Measurements from ENCODE around the gene LRRFIP1. TPM values are rescaled to one million over a fixed set of nuclear protein-coding genes. Genes with fewer than 3 reads are reported as not detected.
A peak's percentile ranks its signal among the peaks of the same experiment; 100 is the strongest.

LRRFIP1 gene
- total and polyA plus RNA-seq, 2 donors (not counting 3 experiments of a cell fraction or from before 2014, with no cell fraction given), result 39.2 to 179 TPM

GRCh38 chr2:237697586-237698357 is 70.4 kb downstream of the LRRFIP1 start:
- Histone ChIP-seq H3K4me2 (ENCODE audit: insufficient read depth, low read length) (peak overlapping the region; percentile 46), H3K4me1 (ENCODE audit: control insufficient read depth, extremely low read depth, insufficient read depth, low read length) (peaks cover 91% of the 10 kb centered on the region), H3K9me1 (replicated peaks; ENCODE audit: control insufficient read depth, extremely low read depth, insufficient read depth, low read length) (no peaks in the 10 kb centered on the region), H3K4me3 (replicated peaks in 1 of 3; ENCODE audit: insufficient read depth in 1 of 3, low read depth in 1 of 3, low read length in 3 of 3) (no peak overlapping the region), H3K9ac (replicated peaks; ENCODE audit: extremely low read depth, insufficient read depth, low read length) (no peak overlapping the region), H2AFZ (ENCODE audit: low read depth, low read length) (no peak overlapping the region), H3K79me2 (ENCODE audit: control insufficient read depth, insufficient read depth, low read length) (peaks cover 92% of the 10 kb centered on the region), H3K9me3 (replicated peaks; ENCODE audit: control insufficient read depth, insufficient read depth, low read length) (no peaks in the 10 kb centered on the region), H3K27me3 (ENCODE audit: control insufficient read depth in 2 of 2, insufficient read depth in 2 of 2, low read length in 2 of 2) (no peaks in the 10 kb centered on the region), H4K20me1 (replicated peaks; ENCODE audit: control insufficient read depth, extremely low read depth, insufficient read depth, low read length) (peaks cover 4% of the 10 kb centered on the region), H3K36me3 (ENCODE audit: control insufficient read depth in 2 of 2, extremely low read depth in 1 of 2, insufficient read depth in 2 of 2, low read length in 2 of 2) (no peaks in the 10 kb centered on the region), H3K27ac (ENCODE audit: insufficient read depth, low read depth, low read length) (no peak overlapping the region)
- DNase-seq (ENCODE audit: low read depth, low spot score), result peak; percentile 71
- TF ChIP-seq EZH2 (IDR thresholded peaks at IDR 0.05; ENCODE audit: borderline replicate concordance, low read depth, low read length, severe bottlenecking) (no peak), POLR2AphosphoS5 (IDR thresholded peaks at IDR 0.05; ENCODE audit: insufficient read depth, low read depth, low read length) (no peak), POLR2A (IDR thresholded peaks at IDR 0.05; ENCODE audit: low read depth, low read length) (no peak), FOS (IDR thresholded peaks at IDR 0.05; ENCODE audit: borderline replicate concordance, insufficient read depth, low read length) (peak; percentile 13), MYC (IDR thresholded peaks at IDR 0.05; ENCODE audit: low read depth, low read length) (no peak), MAX (IDR thresholded peaks at IDR 0.05; ENCODE audit: insufficient read depth, insufficient read length) (no peak), JUN (IDR thresholded peaks at IDR 0.05; ENCODE audit: borderline replicate concordance, insufficient read depth, insufficient read length, low read depth) (peak; percentile 80), CTCF (IDR thresholded peaks at IDR 0.05; ENCODE audit: extremely low read depth in 1 of 2, insufficient read depth in 1 of 2, low read depth in 1 of 2, low read length in 2 of 2) (no peak), GATA2 (IDR thresholded peaks at IDR 0.05; ENCODE audit: insufficient read depth, insufficient read length, low read depth, low read length) (no peak)
- FAIRE-seq, result peak; percentile 72
- dilution Hi-C loops (cut with MboI; ENCODE audit: extremely low pct_ligation_motif_present, low sequenced_read_pairs) (no loop called here), intact Hi-C loops (cut with micrococcal nuclease) (no loop called here)
- ChIA-PET CTCF (interaction anchor here (0.7 to 3.5 kb wide), 15 partner anchors 8 to 185 kb away, joined by 3 to 29 read pairs (median 4); no protein-coding TSS in a partner anchor), POLR2A (interaction anchor here (0.8 kb wide), 1 partner anchor 11 kb away, joined by 3 read pairs; no protein-coding TSS in a partner anchor)
- BruUV-seq (replicated peaks), result no TSS peak

Data from endothelial cell of umbilical vein (primary cell).